Bronchial epithelial cell (primary cell): ENCODE measurements around the gene C1RL. TPM values are rescaled to one million over a fixed set of nuclear protein-coding genes. Genes with fewer than 3 reads are reported as not detected.

Experiments used
- DNase-seq: peaks from one replicate; pipeline ENCODE4 v3.0.0-alpha.2; 2010; ENCODE audit warnings: low read depth
- FAIRE-seq: peaks from 2 replicates; lab custom pipeline; 2011; peaks lifted over from hg19 to GRCh38; lab: Jason Lieb, UNC
- H3K27me3 ChIP-seq: 2 replicates; pipeline ENCODE4 v1.5.1; 2011; ENCODE audit warnings: low read length; ENCODE audit not compliant: control insufficient read depth, insufficient read depth
- H3K36me3 ChIP-seq: 2 replicates; pipeline ENCODE4 v1.5.1; 2011; ENCODE audit warnings: low read length; ENCODE audit not compliant: control insufficient read depth, insufficient read depth
- H3K4me3 ChIP-seq: 2 replicates; pipeline ENCODE4 v1.5.1; 2011; ENCODE audit warnings: mild to moderate bottlenecking, low read depth, low read length, control low read depth
- CTCF ChIP-seq: IDR thresholded peaks from 2 replicates; pipeline ENCODE4 v1.5.1; 2011; ENCODE audit warnings: mild to moderate bottlenecking, moderate library complexity, low read length, control low read depth, inconsistent platforms; ENCODE audit not compliant: insufficient read depth, severe bottlenecking
- total RNA-seq: library from RNA; depleted of rRNA; stranded (reverse); fragments of >200 nt; gene quantifications from 2 replicates; pipeline ENCODE4 v1.2.1, GENCODE V29; 2014

Gene C1RL
- total RNA-seq, 1 donor from 2014 or later = 11.3 TPM

DNA sequence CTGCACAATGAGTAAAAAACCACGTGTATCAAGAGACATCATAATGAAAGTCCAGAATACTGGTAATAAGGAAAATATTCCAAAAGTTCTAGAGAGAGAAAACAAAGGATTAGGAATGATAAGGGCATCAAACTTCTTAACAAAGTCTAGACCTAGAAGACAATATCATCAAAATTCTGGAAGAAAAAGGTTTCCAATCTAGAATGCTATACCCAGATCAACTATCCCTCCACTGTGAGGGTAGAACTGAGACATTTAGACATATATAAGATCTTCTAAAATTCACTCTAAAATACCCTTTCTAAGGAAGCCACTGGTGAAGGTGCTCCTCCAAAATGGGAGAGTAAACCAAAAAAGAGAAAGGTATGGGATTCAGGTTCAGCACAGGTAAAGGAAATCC is 2.9 kb downstream of the C1RL start:
- FAIRE-seq (no peak), DNase-seq (no peak)
- H3K4me3 ChIP-seq = no peak overlapping the region
- no peak for TF ChIP-seq CTCF
- H3K36me3 ChIP-seq = peaks cover 19% of the 10 kb centered on the region
- no peaks in the 10 kb centered on the region for H3K27me3 ChIP-seq

DNA sequence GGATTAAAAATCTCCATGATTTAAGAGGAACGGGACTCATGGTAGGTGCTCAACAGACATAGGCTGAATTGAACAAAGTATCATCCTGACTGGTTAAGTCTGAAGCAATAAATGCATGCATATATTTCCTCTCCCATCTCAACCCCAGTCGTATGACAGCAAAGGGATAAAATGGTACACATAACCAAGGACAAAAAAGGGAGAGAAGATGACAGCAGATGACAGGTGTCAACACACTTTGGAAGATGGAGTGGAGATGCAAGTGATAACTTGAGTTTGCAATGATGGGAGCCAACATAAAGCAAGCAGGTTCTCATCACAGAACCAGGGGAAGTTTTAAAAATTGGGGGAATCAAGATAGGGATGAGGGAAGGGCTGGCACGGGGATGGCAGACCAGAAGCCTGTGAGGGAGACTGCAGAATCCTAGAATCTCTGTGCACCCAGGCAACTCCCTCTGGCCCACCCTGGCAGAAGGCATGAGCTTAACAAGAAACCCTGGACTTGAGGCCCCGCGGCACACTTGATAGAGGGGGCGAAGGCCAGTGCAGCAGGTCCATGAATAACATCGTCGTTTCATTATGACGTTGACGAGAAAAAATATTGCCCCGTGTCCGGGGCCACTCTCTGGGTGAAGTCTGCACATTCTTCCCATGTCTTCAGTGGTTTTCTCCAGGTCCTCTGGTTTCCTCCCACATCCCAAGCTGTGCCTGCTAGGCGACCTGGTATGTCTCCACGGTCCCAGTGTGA is 5.0 kb downstream of the C1RL start:
- H3K36me3 ChIP-seq = peaks cover 23% of the 10 kb centered on the region
- no peak for DNase-seq
- TF ChIP-seq CTCF = no peak

DNA sequence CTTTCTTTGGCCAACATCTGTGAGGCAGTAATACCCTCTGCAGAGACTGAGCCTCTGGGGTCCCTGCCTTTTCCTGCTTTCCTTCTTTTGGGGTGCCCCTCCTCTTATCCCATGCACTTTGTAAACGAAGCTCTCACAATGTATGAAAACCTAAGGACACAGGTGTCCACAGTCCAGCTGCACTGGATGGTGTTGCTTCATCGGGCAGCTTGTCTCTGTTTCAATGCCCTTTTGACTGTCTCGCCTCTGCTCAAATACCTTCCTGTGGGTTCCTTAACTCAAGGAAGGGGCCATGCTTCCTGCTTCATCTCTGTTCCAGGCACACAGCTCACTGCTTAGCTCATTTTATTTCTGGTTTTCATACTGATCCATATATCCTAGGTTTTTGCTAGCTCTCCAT is 6.4 kb downstream of the C1RL start:
- FAIRE-seq = no peak
- no peak for TF ChIP-seq CTCF
- peaks cover 25% of the 10 kb centered on the region for H3K36me3 ChIP-seq
- H3K27me3 ChIP-seq = no peaks in the 10 kb centered on the region
- no peak overlapping the region for H3K4me3 ChIP-seq
- no peak for DNase-seq

More for the DNA sequence above, 5.0 kb downstream of the C1RL start:
- no peak overlapping the region for H3K4me3 ChIP-seq
- H3K27me3 ChIP-seq = no peaks in the 10 kb centered on the region
- FAIRE-seq = no peak

DNA sequence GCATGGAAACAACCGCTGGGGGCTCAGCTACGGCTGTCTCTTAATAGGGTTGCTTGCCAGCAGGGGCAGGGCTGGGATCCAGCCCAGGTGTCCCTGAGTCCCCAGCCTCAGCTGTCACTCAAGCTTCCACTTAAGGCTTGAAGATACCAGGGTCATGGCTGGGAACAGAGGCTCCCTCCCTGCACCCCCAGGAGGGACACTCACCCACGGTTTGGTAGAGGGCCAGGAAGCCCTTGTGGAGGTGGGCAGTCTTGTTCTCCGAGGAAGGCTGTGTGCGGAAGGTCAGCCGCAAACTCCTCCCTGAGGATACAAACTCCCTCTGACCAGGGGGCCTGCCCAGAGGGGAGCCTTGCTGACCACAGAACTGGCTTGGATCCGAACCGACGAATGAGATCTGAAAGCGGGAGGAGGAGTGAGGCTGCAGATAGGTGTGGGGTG is 7.3 kb downstream of the C1RL start:
- TF ChIP-seq CTCF = no peak
- Histone ChIP-seq H3K27me3 (no peaks in the 10 kb centered on the region), H3K36me3 (peaks cover 25% of the 10 kb centered on the region), H3K4me3 (no peak overlapping the region)
- DNase-seq (no peak), FAIRE-seq (no peak)

DNA sequence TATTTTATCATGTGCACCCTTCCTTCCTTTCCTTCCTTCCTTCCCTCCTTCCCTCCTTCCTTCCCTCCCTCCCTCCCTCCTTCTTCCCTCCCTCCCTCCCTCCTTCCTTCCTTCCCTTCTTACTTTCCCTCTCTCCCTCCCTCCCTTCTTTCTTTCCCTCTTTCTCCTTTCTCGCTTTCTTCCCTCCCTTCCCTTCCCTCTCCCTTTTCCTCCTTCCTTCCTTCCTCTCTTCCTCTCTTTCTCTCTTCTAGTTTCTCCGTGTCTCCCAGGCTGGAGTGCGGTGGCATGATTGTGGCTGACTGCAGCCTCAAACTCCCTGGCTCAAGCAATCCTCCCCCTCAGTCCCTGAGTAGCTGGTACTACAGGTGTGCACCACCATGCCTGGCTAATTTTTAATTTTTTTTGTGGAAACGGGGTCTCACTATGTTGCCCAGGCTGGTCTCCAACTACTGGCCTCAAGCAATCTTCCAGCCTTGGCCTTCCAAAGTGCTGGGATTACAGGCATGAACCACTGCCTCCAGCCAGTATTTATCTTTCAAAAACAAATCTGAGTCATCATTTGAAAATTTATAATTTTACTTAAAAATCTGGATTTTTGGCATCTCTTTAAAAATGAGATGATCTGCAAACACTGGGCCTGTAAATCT is 7.8 kb downstream of the C1RL start:
- Histone ChIP-seq H3K36me3 (peaks cover 25% of the 10 kb centered on the region), H3K4me3 (no peak overlapping the region), H3K27me3 (no peaks in the 10 kb centered on the region)
- DNase-seq (no peak), FAIRE-seq (no peak)
- no peak for TF ChIP-seq CTCF

GRCh38 chr12:7100239-7100638 is 8.8 kb downstream of the C1RL start:
- Histone ChIP-seq H3K36me3 (peaks cover 25% of the 10 kb centered on the region), H3K4me3 (no peak overlapping the region), H3K27me3 (no peaks in the 10 kb centered on the region)
- FAIRE-seq (no peak), DNase-seq (no peak)
- TF ChIP-seq CTCF = no peak
